ENCODE results near the gene ACAP2.

ACAP2 gene

GRCh38 chr3:195263193-195263924 lies 179.5 kb downstream of the ACAP2 start:
- Histone ChIP-seq H3K79me2 (ENCODE audit: insufficient read depth, low read depth) (no peaks in the 10 kb centered on the region; the same call in 1 of the 2 replicates), H4K20me1 (ENCODE audit: insufficient read depth) (no peaks in the 10 kb centered on the region; the same call in 1 of the 2 replicates), H3K4me1 (ENCODE audit: low read depth, poor library complexity, severe bottlenecking) (peaks cover 16% of the 10 kb centered on the region)

GRCh38 chr3:195261925-195262324 lies 180.9 kb downstream of the ACAP2 start:
- H4K20me1 ChIP-seq (ENCODE audit: insufficient read depth): no peaks in the 10 kb centered on the region; the same call in 1 of the 2 replicates
- H3K4me1 ChIP-seq (ENCODE audit: low read depth, poor library complexity, severe bottlenecking): peaks cover 16% of the 10 kb centered on the region
- H3K4me2 ChIP-seq: no peak overlapping the region
- no peak overlapping the region for H2AFZ ChIP-seq (ENCODE audit: low read depth)
- H3K27me3 ChIP-seq (ENCODE audit: insufficient read depth, low read depth): no peaks in the 10 kb centered on the region
- H3K36me3 ChIP-seq (ENCODE audit: insufficient read depth): no peaks in the 10 kb centered on the region
- H3K4me3 ChIP-seq (IDR thresholded peaks at IDR 0.05; ENCODE audit: insufficient read depth, low read depth, low read length): no peak overlapping the region
- TF ChIP-seq CTCF (conservative IDR thresholded peaks at IDR 0.05; ENCODE audit: low read depth, low read length): no peak
- no peaks in the 10 kb centered on the region; the same call in 1 of the 2 replicates for H3K79me2 ChIP-seq (ENCODE audit: insufficient read depth, low read depth)
- H3K9ac ChIP-seq: no peak overlapping the region
- H3K27ac ChIP-seq: no peak overlapping the region

More at GRCh38 chr3:195263193-195263924, 179.5 kb downstream of the ACAP2 start:
- TF ChIP-seq CTCF (conservative IDR thresholded peaks at IDR 0.05; ENCODE audit: low read depth, low read length): no peak
- Histone ChIP-seq H3K9ac (no peak overlapping the region), H3K27ac (no peak overlapping the region), H2AFZ (ENCODE audit: low read depth) (no peak overlapping the region), H3K4me3 (IDR thresholded peaks at IDR 0.05; ENCODE audit: insufficient read depth, low read depth, low read length) (no peak overlapping the region), H3K27me3 (ENCODE audit: insufficient read depth, low read depth) (no peaks in the 10 kb centered on the region), H3K4me2 (no peak overlapping the region), H3K36me3 (ENCODE audit: insufficient read depth) (no peaks in the 10 kb centered on the region)

GRCh38 chr3:195260280-195260905 lies 182.4 kb downstream of the ACAP2 start:
- no peaks in the 10 kb centered on the region for H3K27me3 ChIP-seq (ENCODE audit: insufficient read depth, low read depth)
- 0 out of 2 replicates have a peak, but pooled peaks have one; percentile 11 for TF ChIP-seq CTCF (conservative IDR thresholded peaks at IDR 0.05; ENCODE audit: low read depth, low read length)
- H3K9ac ChIP-seq: no peak overlapping the region; the same call in 1 of the 2 replicates
- peak overlapping the region; percentile 76 for H3K4me3 ChIP-seq (IDR thresholded peaks at IDR 0.05; ENCODE audit: insufficient read depth, low read depth, low read length)
- peak overlapping the region; percentile 39 for H2AFZ ChIP-seq (ENCODE audit: low read depth)
- no peaks in the 10 kb centered on the region for H3K36me3 ChIP-seq (ENCODE audit: insufficient read depth)
- no peak overlapping the region for H3K27ac ChIP-seq
- H4K20me1 ChIP-seq (ENCODE audit: insufficient read depth): no peaks in the 10 kb centered on the region; the same call in 1 of the 2 replicates
- H3K4me2 ChIP-seq: peak overlapping the region; percentile 72
- peaks cover 16% of the 10 kb centered on the region for H3K4me1 ChIP-seq (ENCODE audit: low read depth, poor library complexity, severe bottlenecking)
- no peaks in the 10 kb centered on the region for H3K79me2 ChIP-seq (ENCODE audit: insufficient read depth, low read depth)

- Histone ChIP-seq H3K79me2 (ENCODE audit: insufficient read depth, low read depth) (no peaks in the 10 kb centered on the region), H2AFZ (ENCODE audit: low read depth) (peak overlapping the region; percentile 79), H3K36me3 (ENCODE audit: insufficient read depth) (no peaks in the 10 kb centered on the region), H3K4me1 (ENCODE audit: low read depth, poor library complexity, severe bottlenecking) (peaks cover 16% of the 10 kb centered on the region), H3K9ac (peak overlapping the region; percentile 67; the same call in 1 of the 2 replicates), H3K4me2 (peak overlapping the region; percentile 58), H3K4me3 (IDR thresholded peaks at IDR 0.05; ENCODE audit: insufficient read depth, low read depth, low read length) (no peak overlapping the region), H3K27me3 (ENCODE audit: insufficient read depth, low read depth) (no peaks in the 10 kb centered on the region), H4K20me1 (ENCODE audit: insufficient read depth) (no peaks in the 10 kb centered on the region; the same call in 1 of the 2 replicates), H3K27ac (peak overlapping the region; percentile 32)
- TF ChIP-seq CTCF (conservative IDR thresholded peaks at IDR 0.05; ENCODE audit: low read depth, low read length): peak; percentile 27; the same call in 1 of the 2 replicates
These were observed 183.1 kb downstream of the ACAP2 start for GRCh38 chr3:195259475-195260279.

All from KMS-11 (cell line).